Activated CD4-positive, CD25-positive, alpha-beta regulatory T cell treated with anti-CD3 and anti-CD28 coated beads, Interleukin-2, amount 50 U/mL, for 72 hours (primary cell): ENCODE data around the gene MYO9A.

ENCODE experiments used
- DNase-seq: peaks from one replicate; pipeline ENCODE4 v3.0.0; 2021

Gene MYO9A

DNA sequence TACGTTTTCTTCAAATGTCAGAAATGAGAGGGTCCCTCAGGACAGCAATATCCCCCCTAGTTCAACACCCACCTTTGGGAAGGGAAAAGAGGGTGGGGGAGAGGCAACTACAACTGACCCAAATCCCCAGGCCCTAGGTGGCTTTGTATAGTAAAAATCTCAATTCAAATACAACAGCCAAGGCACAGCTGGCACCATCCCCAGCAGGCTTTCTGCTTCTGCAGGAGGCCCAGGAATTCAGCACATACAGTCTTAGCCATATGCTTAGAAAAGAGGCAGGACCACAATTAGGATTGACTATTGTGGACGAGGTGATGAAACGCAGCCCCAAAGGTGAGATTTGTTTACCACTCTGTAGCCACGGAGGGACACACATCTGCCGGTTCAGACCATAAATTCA is 291.8 kb downstream of the MYO9A start:
- DNase-seq = no peak

DNA sequence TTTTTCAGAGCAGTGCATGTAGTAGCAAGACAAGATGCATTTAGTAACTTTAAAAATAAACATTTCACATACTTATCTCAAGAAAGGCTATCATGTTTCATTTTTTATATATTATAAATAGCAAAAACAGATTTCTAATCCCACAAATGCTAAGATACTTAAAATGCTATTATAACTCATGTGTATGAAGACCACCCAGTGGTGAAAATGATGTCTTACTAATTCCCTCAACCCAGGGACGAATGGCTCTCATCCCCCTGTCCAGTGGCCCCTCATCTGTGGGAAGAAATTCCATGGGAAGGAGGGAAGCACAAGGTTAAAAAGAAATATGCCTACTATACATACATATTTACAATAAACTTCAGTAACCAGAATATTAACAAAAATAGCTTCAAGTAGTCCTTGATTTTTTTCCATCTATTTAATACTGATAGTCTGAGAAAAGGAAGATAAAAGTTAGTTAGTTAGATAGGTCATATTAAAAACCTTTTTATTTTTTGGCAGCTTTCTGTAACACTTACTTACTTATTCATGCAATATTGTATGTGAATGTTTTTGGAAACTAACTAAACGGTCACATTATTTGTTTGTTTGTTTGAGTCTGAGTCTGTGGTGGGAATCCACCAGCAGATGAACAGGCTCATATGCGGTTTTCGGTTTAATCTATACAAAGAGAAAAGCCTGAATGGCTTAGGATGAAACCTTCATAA is 292.8 kb downstream of the MYO9A start:
- no peak for DNase-seq

DNA sequence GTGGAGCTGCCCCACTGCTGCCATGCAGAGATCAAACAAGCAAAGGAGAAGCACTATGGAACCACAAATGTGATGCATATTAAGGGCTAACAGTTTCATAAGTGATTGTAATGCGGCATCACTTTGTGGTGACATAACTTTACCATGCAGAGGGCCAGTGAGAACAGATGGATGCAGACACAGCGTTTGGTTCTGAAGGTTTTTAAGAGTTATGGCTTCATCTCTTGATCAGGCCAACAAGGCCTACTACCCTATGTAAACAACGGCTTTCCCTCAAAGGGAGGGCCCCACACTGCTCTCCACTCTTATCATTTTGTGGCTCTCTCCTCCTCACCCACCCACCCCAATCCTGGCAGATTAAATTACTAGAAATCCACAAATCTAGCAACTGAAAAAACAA is 294.1 kb downstream of the MYO9A start:
- no peak for DNase-seq

DNA sequence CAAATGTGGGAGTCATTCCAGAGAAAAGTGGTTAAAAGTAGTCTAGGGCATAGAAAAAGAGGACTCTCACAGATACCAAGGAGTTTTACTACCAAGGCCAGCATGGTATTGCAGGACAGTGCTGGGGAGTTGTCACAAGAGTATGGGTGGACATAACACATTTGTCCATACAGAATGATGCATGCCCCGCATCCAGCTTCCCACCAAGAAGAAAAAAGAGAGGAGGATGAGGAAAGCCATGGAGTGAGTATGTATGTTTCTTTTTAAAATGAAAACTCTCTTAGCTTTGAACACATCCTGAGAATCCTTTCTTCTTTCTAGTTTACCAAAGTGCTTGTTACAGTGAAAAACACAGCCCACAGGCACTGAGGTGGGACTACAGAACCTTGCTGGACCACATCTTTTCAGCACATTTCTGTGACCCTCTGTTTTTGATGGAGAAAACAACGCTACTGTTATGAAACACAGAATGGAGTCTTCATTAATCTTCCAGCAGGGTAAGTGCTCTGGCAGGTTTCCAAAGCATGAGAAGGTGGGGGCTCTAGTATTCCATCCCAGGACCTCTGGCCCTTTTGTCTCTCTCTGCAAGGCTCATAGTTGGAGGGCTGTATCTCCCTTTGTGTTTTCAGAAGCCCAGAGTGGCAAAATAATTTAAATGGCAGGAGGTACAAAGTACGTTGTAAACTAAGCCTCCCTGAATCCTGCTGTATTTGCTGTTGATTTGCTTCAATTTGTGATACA is 294.9 kb downstream of the MYO9A start:
- DNase-seq = no peak

DNA sequence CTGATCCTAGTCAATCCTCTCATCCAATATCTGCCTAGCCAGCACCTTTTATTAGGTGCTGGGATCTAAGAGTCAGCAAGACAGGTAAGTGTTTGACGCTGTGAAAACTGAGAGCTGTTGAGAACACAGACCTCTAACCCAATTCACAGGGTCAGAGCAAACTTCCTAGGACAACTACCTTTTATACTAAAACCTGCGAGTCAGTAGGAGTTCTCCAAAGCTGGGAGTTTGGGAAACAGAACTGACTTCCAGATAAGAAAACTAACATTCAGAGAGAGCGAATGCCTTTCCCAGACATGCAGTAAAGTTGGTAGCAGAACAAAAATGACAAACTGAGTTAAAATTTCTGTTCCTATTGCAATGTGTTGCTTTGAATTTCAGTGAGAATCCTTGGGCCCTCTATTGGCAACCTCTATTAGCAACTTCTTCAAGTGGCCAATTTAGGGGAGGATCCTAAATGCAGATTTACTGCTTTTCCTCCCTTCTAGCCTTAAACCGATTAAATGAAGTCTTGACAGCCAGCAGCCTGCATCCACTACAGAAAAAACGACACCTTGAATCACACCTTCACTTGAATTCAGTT is 296.3 kb downstream of the MYO9A start:
- no peak for DNase-seq

DNA sequence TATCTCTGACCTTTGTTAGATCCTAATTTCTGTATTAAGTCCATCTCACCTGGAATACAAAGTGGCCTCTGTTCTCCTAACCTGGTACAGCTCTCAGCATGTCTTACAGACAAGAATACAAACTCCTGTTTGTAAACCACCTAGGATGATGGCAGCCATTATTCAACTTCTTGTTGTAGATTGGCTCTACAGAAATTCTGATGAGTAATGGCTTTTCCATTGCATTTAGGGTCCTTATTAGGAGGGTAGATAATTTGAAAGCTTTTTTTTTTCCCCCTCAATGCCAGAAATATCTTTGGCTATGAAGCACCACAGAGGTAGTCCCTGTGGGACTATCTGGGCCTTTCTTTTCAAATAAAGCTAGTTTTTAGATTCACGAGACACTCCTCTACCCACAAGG is 297.8 kb downstream of the MYO9A start:
- DNase-seq = no peak

DNA sequence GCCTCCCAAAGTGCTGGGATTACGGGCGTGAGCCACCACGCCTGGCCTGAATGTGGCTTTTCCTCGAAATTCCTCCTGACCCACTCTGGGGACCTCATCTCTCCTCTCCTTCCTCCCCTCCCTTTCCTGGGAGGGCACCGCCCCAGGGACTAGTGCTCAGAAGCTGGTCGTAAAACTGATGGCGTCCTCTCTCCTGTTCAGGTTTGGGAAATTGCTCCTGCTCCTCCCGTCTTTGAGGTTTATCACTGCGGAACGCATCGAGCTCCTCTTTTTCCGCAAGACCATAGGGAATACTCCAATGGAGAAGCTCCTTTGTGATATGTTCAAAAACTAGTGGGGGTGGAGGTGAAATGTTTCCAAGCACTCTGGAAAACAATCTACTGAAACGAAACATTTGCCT is 300.6 kb downstream of the MYO9A start:
- no peak for DNase-seq

DNA sequence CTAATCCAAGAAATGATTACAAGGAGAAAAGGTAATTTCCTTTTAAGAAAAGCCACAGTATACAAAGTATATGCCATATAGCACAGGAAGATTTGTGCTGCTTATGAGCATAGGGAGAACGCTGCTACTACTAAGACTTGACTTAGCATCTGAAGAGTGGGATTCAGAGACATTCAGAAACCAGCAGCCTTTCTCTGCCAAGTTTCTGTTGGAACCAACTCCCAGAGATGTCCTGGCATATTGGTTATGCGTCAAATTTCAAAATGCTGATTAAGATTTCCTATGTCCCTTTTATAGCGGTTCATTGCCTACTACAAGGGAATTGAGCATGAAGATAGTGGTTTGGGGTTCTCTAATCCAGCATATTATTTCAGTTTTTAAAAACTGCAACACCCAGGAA is 302.6 kb downstream of the MYO9A start:
- no peak for DNase-seq

DNA sequence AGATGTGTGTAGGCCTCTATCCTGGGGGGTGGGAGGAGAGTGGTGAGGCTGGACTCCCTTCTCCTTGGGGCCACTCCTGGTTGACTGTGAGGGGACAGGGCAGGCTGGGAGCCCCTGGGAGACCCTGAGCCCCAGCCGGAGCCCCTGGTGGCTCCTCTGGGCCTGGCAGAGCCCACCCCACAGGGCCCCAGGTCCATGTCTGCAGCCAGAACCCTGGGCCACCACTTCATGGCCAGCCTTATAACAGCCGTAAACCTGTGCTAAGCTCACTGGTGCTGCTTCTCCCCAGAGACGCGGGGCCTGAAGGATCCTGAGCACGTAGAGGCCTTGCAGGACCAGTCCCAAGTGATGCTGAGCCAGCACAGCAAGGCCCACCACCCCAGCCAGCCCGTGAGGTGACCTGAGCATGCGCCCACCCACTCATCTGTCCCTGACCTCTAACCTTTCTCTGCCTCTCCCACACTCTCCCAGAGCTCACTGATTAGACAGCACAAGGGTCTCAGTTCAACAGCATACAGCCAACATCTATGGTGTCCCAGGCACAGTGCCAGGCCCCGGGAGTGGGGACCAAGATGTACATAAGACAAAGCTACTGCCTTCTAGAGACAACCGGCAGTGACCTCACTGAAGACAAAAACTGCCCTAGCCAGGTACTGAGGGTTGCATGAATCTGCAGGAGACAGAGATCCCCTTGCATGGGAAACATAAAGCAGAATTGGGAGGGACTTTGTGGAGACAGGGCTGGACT is 304.1 kb downstream of the MYO9A start:
- no peak for DNase-seq

DNA sequence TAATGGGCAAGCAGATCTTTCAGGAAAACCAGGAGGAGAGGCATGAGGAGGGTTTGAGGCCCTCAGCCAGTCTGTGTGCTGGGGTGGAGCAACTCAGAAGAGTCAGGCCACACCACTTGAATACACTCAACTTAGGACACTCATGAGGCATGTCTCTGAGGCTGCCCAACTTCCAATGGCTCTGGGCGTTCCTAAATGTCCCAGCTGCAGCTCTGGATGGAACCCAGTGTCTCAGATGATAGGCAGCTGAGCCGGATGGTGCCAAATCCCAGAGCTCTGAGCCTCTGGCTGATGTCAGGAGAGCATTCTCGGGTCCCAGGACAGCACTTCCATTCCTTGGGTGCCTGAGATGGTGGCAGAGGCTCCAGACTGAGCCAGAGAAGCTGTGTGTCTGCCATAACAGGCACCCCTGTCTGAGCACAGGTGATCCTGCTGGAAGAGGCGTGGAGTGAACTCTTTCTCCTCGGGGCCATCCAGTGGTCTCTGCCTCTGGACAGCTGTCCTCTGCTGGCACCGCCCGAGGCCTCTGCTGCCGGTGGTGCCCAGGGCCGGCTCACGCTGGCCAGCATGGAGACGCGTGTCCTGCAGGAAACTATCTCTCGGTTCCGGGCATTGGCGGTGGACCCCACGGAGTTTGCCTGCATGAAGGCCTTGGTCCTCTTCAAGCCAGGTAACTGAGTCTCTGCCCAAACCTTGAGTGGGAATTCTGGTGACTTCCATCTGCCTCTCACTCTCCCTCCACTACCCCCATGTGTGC is 304.8 kb downstream of the MYO9A start:
- no peak for DNase-seq

DNA sequence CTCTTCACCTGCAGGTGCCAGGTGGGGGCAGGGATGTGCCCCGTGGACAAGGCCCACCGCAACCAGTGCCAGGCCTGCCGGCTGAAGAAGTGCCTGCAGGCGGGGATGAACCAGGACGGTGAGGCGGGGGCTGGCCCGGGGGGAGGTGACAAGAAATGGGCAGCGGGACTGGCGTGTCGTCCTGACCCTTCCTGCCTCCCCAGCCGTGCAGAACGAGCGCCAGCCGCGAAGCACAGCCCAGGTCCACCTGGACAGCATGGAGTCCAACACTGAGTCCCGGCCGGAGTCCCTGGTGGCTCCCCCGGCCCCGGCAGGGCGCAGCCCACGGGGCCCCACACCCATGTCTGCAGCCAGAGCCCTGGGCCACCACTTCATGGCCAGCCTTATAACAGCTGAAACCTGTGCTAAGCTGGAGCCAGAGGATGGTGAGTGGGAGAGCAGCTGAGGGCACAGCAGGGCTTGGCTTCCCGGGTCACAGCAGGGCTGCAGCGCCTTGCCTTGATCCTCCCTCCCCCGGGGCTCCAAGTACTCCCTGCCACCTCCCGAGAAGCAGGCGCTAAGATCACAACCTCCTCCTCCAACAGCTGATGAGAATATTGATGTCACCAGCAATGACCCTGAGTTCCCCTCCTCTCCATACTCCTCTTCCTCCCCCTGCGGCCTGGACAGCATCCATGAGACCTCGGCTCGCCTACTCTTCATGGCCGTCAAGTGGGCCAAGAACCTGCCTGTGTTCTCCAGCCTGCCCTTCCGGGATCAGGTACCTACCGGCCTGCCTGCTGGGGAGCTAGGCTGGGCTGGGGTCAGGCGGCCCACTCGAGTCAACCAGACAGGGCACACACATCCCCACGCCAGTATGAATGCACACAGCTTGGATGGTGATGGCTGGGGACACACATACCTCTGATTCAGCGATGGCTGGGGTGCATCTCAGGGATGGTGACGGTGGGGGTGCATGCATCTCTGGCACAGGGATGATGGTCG is 305.9 kb downstream of the MYO9A start:
- no peak for DNase-seq

DNA sequence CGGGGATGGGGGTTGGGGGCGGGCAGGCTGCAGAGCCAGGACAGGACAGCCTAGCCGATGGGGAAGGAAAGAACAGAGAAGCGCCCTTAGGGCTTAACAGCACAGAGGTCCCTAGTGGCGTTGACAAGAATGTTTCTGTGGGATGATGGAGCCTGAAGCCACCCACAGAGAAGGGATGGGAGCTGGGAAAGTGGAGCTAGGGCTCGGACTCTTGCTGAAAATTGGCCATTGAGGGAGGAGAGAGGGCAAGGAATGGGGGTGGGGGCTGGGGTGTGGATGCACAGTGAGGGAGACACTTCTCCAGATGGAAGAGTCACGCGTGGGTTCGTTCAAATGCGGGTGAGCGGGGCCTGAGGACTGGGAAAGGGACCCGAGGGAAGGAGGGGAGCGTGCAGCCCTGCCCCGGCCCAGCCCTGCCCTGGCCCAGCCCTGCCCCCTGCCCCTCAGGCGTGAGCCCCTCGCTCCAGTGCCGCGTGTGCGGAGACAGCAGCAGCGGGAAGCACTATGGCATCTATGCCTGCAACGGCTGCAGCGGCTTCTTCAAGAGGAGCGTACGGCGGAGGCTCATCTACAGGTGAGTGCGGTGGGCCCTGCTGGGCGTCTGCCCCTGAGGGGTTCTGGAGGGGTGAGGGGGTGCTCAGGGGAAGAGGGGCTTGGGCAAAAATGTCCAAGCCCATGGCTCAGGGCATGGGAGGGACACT is 306.8 kb downstream of the MYO9A start:
- DNase-seq = no peak

DNA sequence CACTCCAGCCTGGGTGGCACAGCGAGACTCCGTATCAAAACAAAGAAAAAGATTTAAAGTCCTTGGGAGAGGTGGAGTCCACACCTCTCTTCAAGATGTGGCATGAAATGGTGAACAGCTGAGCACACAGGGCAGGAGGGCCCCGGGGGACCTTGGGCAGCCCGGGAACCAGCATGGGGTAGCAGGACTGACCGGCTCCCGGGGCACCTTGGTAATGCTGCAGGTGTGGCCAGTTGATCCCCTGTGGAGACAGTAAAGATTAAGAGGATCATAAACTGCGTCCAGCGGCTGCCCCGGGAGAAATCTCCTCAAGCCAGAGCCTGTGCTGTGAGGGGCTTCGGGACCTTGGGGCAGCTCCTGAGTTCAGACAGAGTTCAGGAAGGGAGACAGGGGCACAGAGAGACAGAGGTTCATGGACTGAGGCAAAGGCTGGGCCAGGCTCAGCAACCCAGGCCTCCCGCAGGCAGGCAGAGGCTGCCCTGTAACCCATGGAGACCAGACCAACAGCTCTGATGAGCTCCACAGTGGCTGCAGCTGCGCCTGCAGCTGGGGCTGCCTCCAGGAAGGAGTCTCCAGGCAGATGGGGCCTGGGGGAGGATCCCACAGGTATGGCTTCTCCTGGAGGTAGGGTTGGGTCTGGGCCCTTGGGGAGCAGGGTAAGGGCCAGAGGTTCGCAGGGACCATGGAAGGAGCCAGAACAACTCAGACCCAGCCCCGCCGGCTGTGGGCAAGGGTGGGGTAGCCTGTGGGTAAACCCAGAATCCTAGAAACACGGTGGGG is 307.5 kb downstream of the MYO9A start, which contains the start of gene NR2E3:
TSS of gene NR2E3 (plus strand) at position 299 of the 780 bp plus-strand sequence. CDS start at position 489, 190 bp downstream.
- no peak for DNase-seq

DNA sequence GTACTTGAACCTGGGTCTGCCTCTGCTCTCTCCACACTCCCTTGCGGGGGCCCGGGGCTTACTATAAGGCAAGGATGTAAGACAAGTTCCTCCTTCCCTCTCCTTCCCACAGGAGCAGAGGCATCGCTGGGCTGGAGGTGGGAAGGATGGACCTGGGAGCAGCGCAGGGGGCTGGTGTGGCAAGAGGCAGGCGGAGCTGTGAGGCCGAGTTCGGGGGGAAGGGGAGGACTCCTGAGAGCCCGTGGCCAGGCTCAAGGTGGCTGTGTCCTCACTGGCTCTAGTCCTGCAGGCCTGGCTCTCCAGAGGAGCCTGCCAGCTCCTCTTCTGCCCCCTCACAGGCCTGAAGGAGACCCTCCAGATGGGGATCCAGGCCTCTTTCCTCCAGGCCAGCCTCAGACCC is 308.6 kb downstream of the MYO9A start:
- DNase-seq = no peak

DNA sequence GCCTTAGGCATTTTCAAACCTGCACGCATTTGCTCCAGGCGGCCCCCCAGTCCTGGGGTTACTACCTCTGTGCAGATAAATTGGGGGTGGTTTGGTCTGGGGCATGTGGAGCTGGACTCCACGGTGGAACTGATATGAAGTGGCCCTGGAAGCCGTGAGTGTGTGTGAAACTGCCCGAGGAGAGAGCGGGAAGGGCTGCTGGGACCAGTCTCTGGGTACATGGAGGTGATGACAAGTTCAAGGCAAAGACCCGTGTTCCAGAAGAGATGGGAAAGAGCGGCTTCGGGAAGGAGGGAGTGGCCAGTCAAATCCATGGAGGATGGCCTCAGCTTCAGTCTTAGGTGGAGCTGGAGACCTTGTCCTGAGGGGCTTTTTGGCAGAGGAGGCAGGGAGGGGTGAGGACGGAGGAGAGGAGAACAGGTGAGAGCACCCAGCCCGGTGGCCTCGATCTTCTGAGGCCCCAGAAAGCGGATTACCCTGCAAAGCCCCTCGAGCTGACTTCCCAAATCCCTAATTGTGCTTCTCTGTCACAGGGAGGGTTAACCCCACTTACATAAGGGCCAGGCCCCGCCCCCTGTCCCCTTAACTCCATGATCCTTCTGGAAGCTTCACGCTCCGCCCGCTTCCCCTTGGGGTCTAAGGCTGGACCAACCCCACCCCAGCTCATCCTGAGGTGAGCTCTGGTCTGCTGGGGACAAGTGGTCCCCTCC is 309.5 kb downstream of the MYO9A start:
- DNase-seq = no peak

DNA sequence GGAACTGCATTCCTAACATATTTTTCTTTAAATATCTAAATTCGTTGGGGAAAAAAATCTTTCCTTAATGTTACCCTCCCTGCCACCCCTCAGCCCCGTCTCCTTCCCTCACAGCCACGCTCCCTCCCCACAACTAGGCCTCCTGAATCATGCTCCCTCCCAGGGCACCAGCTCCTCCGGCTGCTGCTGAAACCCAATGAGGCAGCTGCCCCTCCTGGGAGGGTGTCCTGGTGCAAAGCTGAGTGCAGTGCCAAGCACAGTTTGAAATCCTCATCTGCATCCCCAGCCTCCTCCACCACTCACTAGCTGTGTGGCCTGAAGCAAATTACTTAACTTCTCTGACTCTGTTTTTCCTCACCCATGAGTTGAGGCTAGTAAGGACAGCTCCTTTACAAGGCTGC is 310.3 kb downstream of the MYO9A start:
- DNase-seq = no peak

DNA sequence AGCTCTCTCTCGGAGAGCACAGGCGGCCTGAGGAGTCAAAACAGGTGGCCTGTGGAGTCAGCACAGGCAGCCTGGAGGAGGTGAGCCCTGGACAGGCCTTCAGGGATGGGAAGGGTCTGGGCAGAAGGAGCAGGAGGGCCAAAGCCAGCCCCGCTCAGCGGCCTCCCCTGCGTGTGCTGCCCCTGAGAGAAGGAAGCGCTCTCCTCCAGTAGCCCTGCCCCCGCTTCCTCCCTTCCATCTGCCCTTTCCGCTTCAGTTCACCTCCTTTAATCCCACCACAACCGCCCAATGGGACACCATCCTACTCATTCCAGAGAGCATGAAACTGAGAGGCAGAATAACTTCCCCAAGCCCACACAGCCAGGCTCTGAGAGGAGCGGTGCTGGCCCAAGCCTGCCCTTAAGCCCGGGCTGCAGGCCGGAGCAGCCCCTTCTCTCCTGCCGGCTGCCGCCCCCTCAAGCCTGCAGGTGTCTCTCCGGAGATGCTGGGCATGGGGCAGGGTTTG is 310.8 kb downstream of the MYO9A start:
- DNase-seq = no peak

DNA sequence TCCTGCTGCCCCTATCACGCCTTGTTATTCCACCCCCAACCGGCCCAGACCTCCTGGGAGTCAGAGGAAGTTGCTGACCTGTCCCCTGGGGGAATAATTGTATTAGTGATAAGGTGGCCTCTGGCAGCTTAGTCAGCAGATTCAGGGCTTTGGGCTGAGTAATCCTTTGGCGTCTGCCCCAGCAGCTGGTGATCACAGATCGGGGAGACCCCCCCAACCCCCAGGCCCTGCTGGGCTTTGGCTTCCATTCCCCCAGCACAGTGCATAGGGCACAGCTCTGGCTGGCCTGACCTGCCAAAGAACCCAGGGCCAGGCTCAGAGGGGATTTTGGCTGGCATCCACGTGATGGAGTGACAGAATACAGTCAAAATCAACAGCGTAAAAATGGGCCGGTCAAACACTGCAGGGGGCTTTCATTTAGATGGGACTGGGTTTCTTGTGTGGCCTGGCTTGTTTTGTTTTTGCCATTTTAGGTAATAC is 311.5 kb downstream of the MYO9A start:
- no peak for DNase-seq
